Measurements from ENCODE around the gene CAMKK2. TPM values are rescaled to one million over a fixed set of nuclear protein-coding genes. Genes with fewer than 3 reads are reported as not detected.
A peak's percentile ranks its signal among the peaks of the same experiment; 100 is the strongest.

CAMKK2 gene
- total RNA-seq, 2 donors from 2014 or later: 14.4 to 16.9 TPM

DNA sequence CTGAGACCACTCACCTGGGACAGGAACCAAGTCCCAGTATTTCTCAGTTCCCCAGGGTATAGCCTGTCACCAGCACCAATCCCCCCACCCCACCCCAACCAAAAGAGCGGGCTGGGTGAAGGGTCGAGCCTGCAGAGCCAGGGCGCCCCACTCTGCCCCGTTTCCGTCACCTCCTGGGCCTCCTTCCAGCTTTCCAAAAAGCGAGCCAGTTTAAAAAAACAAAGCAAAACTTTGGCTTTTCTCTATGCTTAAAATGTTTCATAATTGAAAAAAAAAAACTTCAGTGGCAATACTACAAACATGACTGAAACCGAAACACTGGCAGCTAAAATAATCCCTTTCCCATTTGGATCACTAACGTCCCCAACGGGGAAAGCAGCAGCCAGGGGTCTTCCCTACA lies 7.5 kb downstream of the CAMKK2 start:
- DNase-seq (ENCODE audit: low spot score): no peak
- peaks cover 0 to 31% of the 10 kb centered on the region in 2 donors for H3K4me1 ChIP-seq
- no peaks in the 10 kb centered on the region for H3K36me3 ChIP-seq
- H3K27ac ChIP-seq: peak overlapping the region; percentile 47 to 49
- no peaks in the 10 kb centered on the region for H3K9me3 ChIP-seq
- H3K27me3 ChIP-seq: no peaks in the 10 kb centered on the region
- no peak overlapping the region for H3K4me3 ChIP-seq
- TF ChIP-seq, protein P1, sequence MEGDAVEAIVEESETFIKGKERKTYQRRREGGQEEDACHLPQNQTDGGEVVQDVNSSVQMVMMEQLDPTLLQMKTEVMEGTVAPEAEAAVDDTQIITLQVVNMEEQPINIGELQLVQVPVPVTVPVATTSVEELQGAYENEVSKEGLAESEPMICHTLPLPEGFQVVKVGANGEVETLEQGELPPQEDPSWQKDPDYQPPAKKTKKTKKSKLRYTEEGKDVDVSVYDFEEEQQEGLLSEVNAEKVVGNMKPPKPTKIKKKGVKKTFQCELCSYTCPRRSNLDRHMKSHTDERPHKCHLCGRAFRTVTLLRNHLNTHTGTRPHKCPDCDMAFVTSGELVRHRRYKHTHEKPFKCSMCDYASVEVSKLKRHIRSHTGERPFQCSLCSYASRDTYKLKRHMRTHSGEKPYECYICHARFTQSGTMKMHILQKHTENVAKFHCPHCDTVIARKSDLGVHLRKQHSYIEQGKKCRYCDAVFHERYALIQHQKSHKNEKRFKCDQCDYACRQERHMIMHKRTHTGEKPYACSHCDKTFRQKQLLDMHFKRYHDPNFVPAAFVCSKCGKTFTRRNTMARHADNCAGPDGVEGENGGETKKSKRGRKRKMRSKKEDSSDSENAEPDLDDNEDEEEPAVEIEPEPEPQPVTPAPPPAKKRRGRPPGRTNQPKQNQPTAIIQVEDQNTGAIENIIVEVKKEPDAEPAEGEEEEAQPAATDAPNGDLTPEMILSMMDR (IDR thresholded peaks at IDR 0.05): no peak

DNA sequence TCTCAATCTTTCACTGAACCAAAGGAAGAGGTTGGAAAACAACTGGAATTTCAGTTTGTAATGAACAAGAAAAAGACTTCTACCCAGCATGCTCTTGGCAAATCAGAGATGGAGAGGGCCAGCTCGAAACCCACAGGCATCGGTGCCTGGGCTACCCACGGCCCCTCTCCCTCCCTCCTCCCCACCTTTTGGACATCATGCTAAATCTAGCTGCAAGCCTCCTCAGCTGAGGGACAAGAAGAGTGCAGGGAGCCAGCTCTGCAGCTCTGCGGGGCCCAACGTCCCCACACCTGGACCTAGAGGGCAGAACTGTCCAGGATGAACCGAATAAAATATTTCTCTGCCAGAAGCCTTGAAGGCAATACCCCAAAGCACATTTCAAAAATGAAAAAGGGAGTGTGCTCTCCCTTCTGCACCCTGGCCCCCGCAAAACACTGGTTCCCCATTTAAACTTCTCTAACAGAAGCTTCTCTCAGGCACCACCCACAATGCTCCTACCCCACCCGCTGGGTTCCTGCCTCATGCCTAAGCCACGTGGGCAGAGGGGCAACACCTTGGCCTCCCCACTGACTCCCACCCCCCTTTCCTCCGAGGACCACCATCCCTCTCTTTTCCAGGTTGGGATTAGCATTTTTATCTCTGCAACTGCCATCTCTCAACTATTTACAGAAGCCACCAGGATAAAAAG lies 8.2 kb downstream of the CAMKK2 start:
- H3K9me3 ChIP-seq: no peaks in the 10 kb centered on the region
- DNase-seq (ENCODE audit: low spot score): no peak
- H3K4me3 ChIP-seq: no peak overlapping the region
- H3K36me3 ChIP-seq: no peaks in the 10 kb centered on the region
- H3K27me3 ChIP-seq: no peaks in the 10 kb centered on the region
- H3K4me1 ChIP-seq: peaks cover 0 to 31% of the 10 kb centered on the region in 2 donors
- TF ChIP-seq, protein P1 (IDR thresholded peaks at IDR 0.05): no peak
- H3K27ac ChIP-seq: peak overlapping the region in 1 of 2 donors; percentile 6

DNA sequence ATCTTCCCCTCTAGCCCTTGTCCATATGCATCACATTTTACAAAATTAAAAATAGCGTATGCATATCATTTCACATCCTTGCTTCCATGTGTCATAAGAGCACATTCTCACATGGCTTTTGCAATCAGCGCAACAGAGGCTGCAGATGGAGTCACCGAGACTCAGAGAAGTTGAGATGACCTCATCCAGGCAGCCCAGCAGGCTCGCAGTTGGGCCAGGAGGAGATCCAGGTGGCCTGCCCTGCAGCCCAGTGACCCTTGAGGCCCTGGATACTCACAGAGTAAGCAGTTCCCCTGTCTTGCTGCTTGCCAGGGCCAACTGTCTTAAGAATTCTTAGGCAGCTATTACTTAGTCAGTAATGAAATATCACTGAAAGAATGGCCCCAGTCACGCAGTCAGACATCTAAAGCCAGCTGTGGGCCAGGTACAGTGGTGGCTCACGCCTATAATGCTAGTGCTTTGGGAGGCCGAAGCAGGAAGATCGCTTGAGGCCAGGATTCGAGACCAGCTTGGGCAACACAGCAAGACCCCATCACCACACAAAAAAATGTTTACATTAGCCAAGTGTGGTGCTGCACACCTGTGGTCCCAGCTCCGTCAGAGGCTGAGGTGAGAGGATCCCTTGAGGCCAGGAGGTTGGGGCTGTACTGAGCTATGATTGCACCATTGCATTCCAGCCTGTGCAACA lies 9.1 kb downstream of the CAMKK2 start:
- Histone ChIP-seq H3K27ac (no peak overlapping the region), H3K4me1 (peaks cover 0 to 31% of the 10 kb centered on the region in 2 donors), H3K27me3 (no peaks in the 10 kb centered on the region), H3K9me3 (no peaks in the 10 kb centered on the region), H3K4me3 (no peak overlapping the region), H3K36me3 (no peaks in the 10 kb centered on the region)
- DNase-seq (ENCODE audit: low spot score): no peak
- TF ChIP-seq, protein P1 (IDR thresholded peaks at IDR 0.05): no peak

DNA sequence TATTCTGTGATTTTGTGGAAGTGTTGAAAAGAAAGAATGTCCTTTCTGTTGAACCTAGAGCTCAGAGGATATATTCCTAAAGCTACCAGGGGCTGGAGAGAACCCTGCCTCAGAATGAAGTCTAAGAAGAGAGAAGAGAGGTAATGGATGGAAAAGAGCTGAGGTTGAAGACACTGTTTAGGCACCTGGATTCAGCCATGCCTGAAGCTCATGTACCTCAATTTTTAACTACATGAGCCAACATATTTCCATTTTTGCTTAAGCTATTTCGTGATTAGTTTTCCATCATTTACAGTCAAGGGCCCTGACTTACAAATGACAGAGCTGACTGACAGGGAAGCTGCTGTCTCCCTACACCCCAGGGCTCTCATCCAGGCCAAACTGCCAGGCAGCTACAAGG lies 10.7 kb downstream of the CAMKK2 start:
- Histone ChIP-seq H3K9me3 (no peaks in the 10 kb centered on the region), H3K4me3 (no peak overlapping the region), H3K27ac (no peak overlapping the region), H3K4me1 (peaks cover 0 to 36% of the 10 kb centered on the region in 2 donors), H3K36me3 (no peaks in the 10 kb centered on the region), H3K27me3 (no peaks in the 10 kb centered on the region)
- DNase-seq (ENCODE audit: low spot score): no peak
- TF ChIP-seq, protein P1 (IDR thresholded peaks at IDR 0.05): no peak

DNA sequence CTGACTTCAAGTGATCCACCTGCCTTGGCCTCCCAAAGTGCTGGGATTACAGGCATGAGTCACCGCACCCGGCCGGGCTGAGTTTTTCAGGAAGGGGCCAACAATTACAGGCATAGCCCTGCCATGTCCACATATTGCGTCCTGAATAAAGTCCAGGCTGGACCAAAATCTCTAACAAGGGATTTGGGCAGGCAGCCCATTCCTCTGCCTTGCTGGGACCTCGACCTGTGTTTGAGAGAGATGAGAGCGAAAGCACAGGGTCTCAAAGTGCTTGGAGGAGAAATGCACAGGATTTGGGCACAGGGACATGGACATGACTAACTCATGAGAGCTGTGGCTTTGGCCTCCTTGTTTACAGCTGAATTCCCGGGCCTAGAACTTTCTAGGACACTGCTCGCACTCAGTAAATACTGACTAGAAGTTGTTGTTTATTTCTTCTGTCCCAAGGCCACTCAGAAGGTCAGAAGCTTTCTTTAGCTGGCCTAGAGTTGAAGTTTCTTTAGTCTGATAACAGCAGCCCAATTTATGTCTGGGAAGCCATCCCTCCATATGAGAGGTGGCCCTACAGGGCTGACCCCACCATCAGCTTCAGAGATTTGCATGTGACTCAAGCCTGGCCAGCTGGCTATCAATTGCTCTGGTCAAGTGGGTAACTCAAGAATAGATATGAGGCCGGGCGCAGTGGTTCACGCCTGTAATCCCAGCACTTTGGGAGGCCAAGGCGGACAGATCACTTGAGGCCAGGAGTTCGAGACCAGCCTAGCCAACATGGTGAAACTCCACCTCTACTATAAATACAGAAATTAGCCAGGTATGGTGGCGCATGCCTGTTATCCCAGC lies 11.7 kb downstream of the CAMKK2 start:
- DNase-seq (ENCODE audit: low spot score): no peak
- TF ChIP-seq, protein P1 (IDR thresholded peaks at IDR 0.05): no peak
- Histone ChIP-seq H3K27ac (peak overlapping the region; percentile 57 to 62), H3K36me3 (no peaks in the 10 kb centered on the region), H3K4me1 (peaks cover 0 to 38% of the 10 kb centered on the region in 2 donors), H3K9me3 (no peaks in the 10 kb centered on the region), H3K27me3 (no peaks in the 10 kb centered on the region), H3K4me3 (no peak overlapping the region)
